Retinal pigment epithelial cell (primary cell): Measurements from ENCODE around the gene TPM4.
A peak's percentile ranks its signal among the peaks of the same experiment; 100 is the strongest.
"Not testable (repeated sequence)": the region's sequence is repeated elsewhere in the genome, so short reads cannot be mapped to it uniquely, and the experiment has no call there.

Source experiments
- DNase-seq: peaks from one replicate; pipeline ENCODE4 v3.0.0-alpha.2; 2010; ENCODE audit warnings: low read depth
- H3K4me3 ChIP-seq: 2 replicates; pipeline ENCODE4 v1.5.1; 2011; ENCODE audit warnings: mild to moderate bottlenecking, low read length, control low read depth, moderate library complexity
- CTCF ChIP-seq: conservative IDR thresholded peaks from 2 replicates; pipeline ENCODE4 v1.5.1; 2011; ENCODE audit warnings: low read depth, low read length, control low read depth, inconsistent platforms

The TPM4 gene

GRCh38 chr19:16113727-16114126, 37.4 kb downstream of the TPM4 start:
- TF ChIP-seq CTCF = no peak
- no peak overlapping the region for H3K4me3 ChIP-seq
- no peak for DNase-seq

GRCh38 chr19:16115301-16116039, 39.2 kb downstream of the TPM4 start:
- no peak overlapping the region for H3K4me3 ChIP-seq
- TF ChIP-seq CTCF = no peak
- DNase-seq = no peak

GRCh38 chr19:16116067-16116466, 39.8 kb downstream of the TPM4 start:
- no peak for DNase-seq
- H3K4me3 ChIP-seq = no peak overlapping the region
- no peak for TF ChIP-seq CTCF

GRCh38 chr19:16117594-16118033, 41.3 kb downstream of the TPM4 start:
- DNase-seq = no peak
- TF ChIP-seq CTCF = peak; percentile 13
- no peak overlapping the region for H3K4me3 ChIP-seq

- DNase-seq = no peak
- no peak for TF ChIP-seq CTCF
- H3K4me3 ChIP-seq = no peak overlapping the region
These were observed 42.3 kb downstream of the TPM4 start for GRCh38 chr19:16118489-16119033.

GRCh38 chr19:16119075-16119857, 43.0 kb downstream of the TPM4 start:
- H3K4me3 ChIP-seq, DNase-seq: not testable (repeated sequence)

- no peak for TF ChIP-seq CTCF
- no peak overlapping the region for H3K4me3 ChIP-seq
- no peak for DNase-seq
These were observed 44.8 kb downstream of the TPM4 start for GRCh38 chr19:16121141-16121540.
